GM10266 (cell line): ENCODE measurements around the gene VIPR2.

ENCODE experiments used
- DNase-seq: peaks from one replicate; pipeline ENCODE4 v3.0.0; 2012; ENCODE audit errors: extremely low spot score
- CTCF ChIP-seq: IDR thresholded peaks from 2 replicates; pipeline ENCODE4 v1.5.1; 2012; ENCODE audit warnings: mild to moderate bottlenecking, low read depth; ENCODE audit not compliant: control insufficient read depth, insufficient read depth; ENCODE audit errors: missing control alignments

The VIPR2 gene

DNA sequence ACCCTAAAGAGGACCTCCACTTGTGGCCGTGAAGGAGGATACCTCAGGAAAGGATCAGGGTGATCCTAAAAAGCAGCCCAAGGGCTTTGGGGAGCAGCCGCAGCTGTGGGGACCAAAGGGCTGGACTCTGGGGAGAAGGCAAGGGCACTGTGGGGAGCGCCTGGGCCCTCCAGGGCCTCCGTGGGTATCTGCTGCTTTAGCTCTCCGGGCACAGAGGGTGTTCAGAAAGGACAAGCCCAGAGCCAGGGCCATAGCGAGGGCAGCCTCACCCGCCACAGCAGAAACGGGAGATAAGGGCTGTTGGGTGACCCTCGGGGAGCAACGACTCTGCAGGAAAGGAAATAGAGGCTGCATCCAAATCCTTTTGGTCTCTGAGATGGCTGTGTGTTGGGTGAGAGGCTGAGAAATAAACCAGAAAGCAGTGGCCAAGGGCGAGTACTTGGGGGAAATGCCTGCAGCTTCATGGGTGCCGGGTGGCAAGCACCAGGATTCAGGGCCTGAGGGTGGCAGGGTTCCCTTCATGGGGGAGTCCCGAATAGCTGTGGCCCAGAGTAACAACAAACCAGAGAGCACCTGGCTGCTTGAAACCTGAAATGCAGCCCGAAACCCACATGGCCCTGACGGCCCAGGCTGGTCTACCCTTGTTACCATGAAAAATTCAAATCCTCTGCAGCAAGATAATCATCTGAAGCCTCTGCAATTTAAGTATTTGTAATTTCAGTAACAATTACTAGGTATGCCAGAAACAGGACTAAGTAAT is 95.2 kb downstream of the VIPR2 start:
- no peak for DNase-seq
- TF ChIP-seq CTCF = no peak

GRCh38 chr7:159048656-159049055 is 96.0 kb downstream of the VIPR2 start:
- no peak for TF ChIP-seq CTCF
- no peak for DNase-seq

GRCh38 chr7:159047536-159047935 is 97.1 kb downstream of the VIPR2 start:
- TF ChIP-seq CTCF = no peak
- no peak for DNase-seq

- TF ChIP-seq CTCF = no peak
- DNase-seq = no peak
Measured at GRCh38 chr7:159046300-159046699, 98.4 kb downstream of the VIPR2 start.

GRCh38 chr7:159045839-159046238 is 98.8 kb downstream of the VIPR2 start:
- TF ChIP-seq CTCF = no peak
- DNase-seq = no peak

- DNase-seq = no peak
- no peak for TF ChIP-seq CTCF
Measured at GRCh38 chr7:159042581-159043101, 102.0 kb downstream of the VIPR2 start.

- TF ChIP-seq CTCF = no peak
Measured at GRCh38 chr7:159042103-159042502, 102.6 kb downstream of the VIPR2 start.

More at GRCh38 chr7:159042103-159042502, 102.6 kb downstream of the VIPR2 start:
- DNase-seq = no peak
